H1 (cell line): ENCODE data around the gene ELAPOR2. TPM values are rescaled to one million over a fixed set of nuclear protein-coding genes. Genes with fewer than 3 reads are reported as not detected.

Experiments
- CTCF ChIA-PET: fragments of 300-600 bp; sonication (Branson Sonifier 250); formaldehyde crosslinking; loops from one replicate; lab custom pipeline; 2021; ENCODE audit not compliant: partially characterized antibody; lab: Charles Lee
- POLR2A ChIA-PET: fragments of 300-600 bp; sonication (Branson Sonifier 250); formaldehyde crosslinking; loops from one replicate; lab custom pipeline; 2021; ENCODE audit warnings: inconsistent platforms; ENCODE audit not compliant: partially characterized antibody; lab: Charles Lee
- DNase-seq, 2 experiments: peaks; one replicate each; pipeline versions ENCODE4 v3.0.0 to v3.0.0-alpha.2; 2010 to 2022; ENCODE audit warnings: low spot score in 2 of 2, low read depth in 1 of 2, mixed read lengths in 1 of 2
- FAIRE-seq: peaks from 2 replicates; lab custom pipeline; 2011; peaks lifted over from hg19 to GRCh38; lab: Jason Lieb, UNC
- H2AFZ ChIP-seq: 2 replicates; pipeline ENCODE4 v1.8.1; 2012; ENCODE audit warnings: low read length, inconsistent platforms
- H2AK5ac ChIP-seq: 2 replicates; pipeline ENCODE4 v1.6.1; 2013; ENCODE audit warnings: low read depth, low read length
- H2BK120ac ChIP-seq: replicated peaks from 2 replicates; pipeline ENCODE3; 2013; ENCODE audit warnings: low read depth, low read length, inconsistent platforms
- H2BK12ac ChIP-seq: 2 replicates; pipeline ENCODE4 v1.6.1; 2013; ENCODE audit warnings: low read depth, low read length
- H2BK15ac ChIP-seq: 2 replicates; pipeline ENCODE4 v1.6.1; 2013; ENCODE audit warnings: low read length
- H2BK20ac ChIP-seq: 2 replicates; pipeline ENCODE4 v1.6.1; 2013; ENCODE audit warnings: low read length
- H2BK5ac ChIP-seq: 2 replicates; pipeline ENCODE4 v1.6.1; 2013; ENCODE audit warnings: low read depth, low read length
- H3K14ac ChIP-seq: 2 replicates; pipeline ENCODE4 v1.6.1; 2013; ENCODE audit warnings: inconsistent platforms; ENCODE audit not compliant: insufficient read length
- H3K18ac ChIP-seq: 2 replicates; pipeline ENCODE4 v1.6.1; 2013; ENCODE audit warnings: low read length; ENCODE audit errors: extremely low read depth
- H3K23ac ChIP-seq: 2 replicates; pipeline ENCODE4 v1.6.1; 2013; ENCODE audit warnings: inconsistent platforms; ENCODE audit not compliant: insufficient read length
- H3K23me2 ChIP-seq: 2 replicates; pipeline ENCODE4 v1.6.1; 2013; ENCODE audit warnings: low read depth, low read length
- H3K27ac ChIP-seq: 2 replicates; pipeline ENCODE4 v1.6.1; 2011; ENCODE audit warnings: low read depth, low read length, inconsistent platforms
- H3K27me3 ChIP-seq, 4 experiments: replicated peaks in 1 of 4; 1 replicate in 1 of 4; 2 replicates in 3 of 4; pipeline versions ENCODE4 v1.6.1 to v1.8.1; 2011 to 2013; ENCODE audit warnings: low read length in 3 of 4, mild to moderate bottlenecking in 3 of 4, inconsistent platforms in 2 of 4, mixed read lengths in 2 of 4, moderate library complexity in 1 of 4; ENCODE audit not compliant: control insufficient read depth in 3 of 4, insufficient read depth in 3 of 4; ENCODE audit errors: extremely low read depth in 1 of 4
- H3K36me3 ChIP-seq, 4 experiments: 2 replicates each; pipeline versions ENCODE4 v1.6.1 to v1.8.1; 2011 to 2013; ENCODE audit warnings: mild to moderate bottlenecking in 4 of 4, low read length in 3 of 4, moderate library complexity in 2 of 4, control low read depth in 1 of 4, inconsistent platforms in 1 of 4; ENCODE audit not compliant: insufficient read depth in 4 of 4, control insufficient read depth in 2 of 4
- H3K4ac ChIP-seq: replicated peaks from 2 replicates; pipeline ENCODE3; 2013; ENCODE audit warnings: low read length, low read depth, mixed read lengths, inconsistent platforms; ENCODE audit not compliant: insufficient read length
- H3K4me1 ChIP-seq, 4 experiments: replicated peaks in 1 of 4; 1 replicate in 1 of 4; 2 replicates in 3 of 4; pipeline versions ENCODE4 v1.6.1 to v1.8.1; 2011 to 2013; ENCODE audit warnings: low read length in 3 of 4, inconsistent platforms in 2 of 4, mixed read lengths in 1 of 4; ENCODE audit not compliant: insufficient read depth in 4 of 4, control insufficient read depth in 3 of 4
- H3K4me2 ChIP-seq, 2 experiments: 2 replicates each; pipeline versions ENCODE4 v1.6.1 to v1.8.1; 2011 to 2013; ENCODE audit warnings: low read depth in 2 of 2, low read length in 2 of 2, control low read depth in 1 of 2, inconsistent platforms in 1 of 2, mild to moderate bottlenecking in 1 of 2; ENCODE audit not compliant: insufficient read depth in 1 of 2
- H3K4me3 ChIP-seq, 4 experiments: fragments of 200-600, 300-600 bp in 1 of 4; sonication (generic), shearing (Covaris generic), sonication (Bioruptor Twin) in 1 of 4; 2 replicates each; pipeline versions ENCODE4 v1.5.1 to v1.8.1; 2011 to 2016; ENCODE audit warnings: low read length in 4 of 4, low read depth in 3 of 4, control low read depth in 2 of 4, inconsistent platforms in 2 of 4, mild to moderate bottlenecking in 2 of 4, mixed read lengths in 1 of 4, moderate library complexity in 1 of 4; ENCODE audit not compliant: insufficient read depth in 2 of 4; ENCODE audit errors: extremely low read depth in 1 of 4
- H3K56ac ChIP-seq: replicated peaks from 2 replicates; pipeline ENCODE3; 2013; ENCODE audit warnings: low read depth, mild to moderate bottlenecking, mixed read lengths, low read length, inconsistent platforms; ENCODE audit not compliant: insufficient read length
- H3K79me1 ChIP-seq: 2 replicates; pipeline ENCODE4 v1.6.1; 2013; ENCODE audit warnings: low read depth, low read length, control low read depth
- H3K79me2 ChIP-seq, 2 experiments: 2 replicates each; pipeline versions ENCODE4 v1.6.1 to v1.8.1; 2012 to 2013; ENCODE audit warnings: low read length in 2 of 2, mild to moderate bottlenecking in 2 of 2, inconsistent platforms in 1 of 2; ENCODE audit not compliant: insufficient read depth in 2 of 2, control insufficient read depth in 1 of 2
- H3K9ac ChIP-seq, 4 experiments: replicated peaks in 1 of 4; 1 replicate in 1 of 4; 2 replicates in 3 of 4; pipeline versions ENCODE4 v1.6.1 to v1.8.1; 2011 to 2013; ENCODE audit warnings: low read depth in 3 of 4, low read length in 3 of 4, control low read depth in 2 of 4, mild to moderate bottlenecking in 2 of 4, moderate library complexity in 2 of 4, inconsistent platforms in 1 of 4; ENCODE audit errors: extremely low read depth in 1 of 4
- H3K9me3 ChIP-seq, 2 experiments: 2 replicates each; pipeline versions ENCODE4 v1.6.1 to v1.8.1; 2012 to 2013; ENCODE audit warnings: mild to moderate bottlenecking in 2 of 2, moderate library complexity in 2 of 2, control low read depth in 1 of 2, inconsistent platforms in 1 of 2, low read depth in 1 of 2, low read length in 1 of 2, mixed read lengths in 1 of 2; ENCODE audit not compliant: insufficient read depth in 2 of 2
- H4K20me1 ChIP-seq, 2 experiments: replicated peaks in 1 of 2; 2 replicates each; pipeline versions ENCODE3 to v1.8.1; 2011 to 2013; ENCODE audit warnings: inconsistent platforms in 2 of 2, low read length in 2 of 2, mild to moderate bottlenecking in 1 of 2; ENCODE audit not compliant: insufficient read depth in 2 of 2, control insufficient read depth in 1 of 2
- H4K5ac ChIP-seq: 2 replicates; pipeline ENCODE4 v1.6.1; 2013; ENCODE audit warnings: low read length, low read depth, mixed read lengths, inconsistent platforms; ENCODE audit not compliant: insufficient read length
- H4K8ac ChIP-seq: 2 replicates; pipeline ENCODE4 v1.8.0; 2013; ENCODE audit warnings: mild to moderate bottlenecking, moderate library complexity, low read length, inconsistent platforms; ENCODE audit not compliant: insufficient read depth; ENCODE audit errors: extremely low read depth
- H4K91ac ChIP-seq: replicated peaks from 2 replicates; pipeline ENCODE3; 2013; ENCODE audit warnings: low read length, mixed read lengths, inconsistent platforms; ENCODE audit not compliant: insufficient read length
- BACH1 ChIP-seq: IDR thresholded peaks from 2 replicates; pipeline ENCODE4 v1.6.1; 2012; ENCODE audit warnings: low read length, improper control_type of control experiment
- CBX8 ChIP-seq: fragments of 300-800, 300-1000 bp; sonication (generic); IDR thresholded peaks from 2 replicates; pipeline ENCODE4 v1.7.1; 2016; ENCODE audit warnings: low read depth, low read length, borderline replicate concordance
- EZH2 ChIP-seq: fragments of 200-600 bp; sonication (generic); IDR thresholded peaks from 2 replicates; pipeline ENCODE4 v1.7.1; 2012; ENCODE audit warnings: low read depth, mild to moderate bottlenecking, moderate library complexity, low read length, inconsistent platforms; ENCODE audit not compliant: severe bottlenecking
- HDAC2 ChIP-seq, 2 experiments: fragments of 300-600 bp in 1 of 2; sonication (generic) in 1 of 2; IDR thresholded peaks; 2 replicates each; pipeline ENCODE4 v1.6.1; 2011 to 2012; ENCODE audit warnings: low read depth in 2 of 2, low read length in 2 of 2, mild to moderate bottlenecking in 2 of 2, moderate library complexity in 2 of 2, borderline replicate concordance in 1 of 2, inconsistent platforms in 1 of 2
- SAP30 ChIP-seq: fragments of 300-600 bp; sonication (generic); IDR thresholded peaks from 2 replicates; pipeline ENCODE4 v1.7.1; 2012; ENCODE audit warnings: low read length, moderate library complexity, mild to moderate bottlenecking, inconsistent platforms; ENCODE audit not compliant: insufficient read depth, insufficient replicate concordance
- TBP ChIP-seq: IDR thresholded peaks from 2 replicates; pipeline ENCODE4 v1.6.1; 2011; ENCODE audit warnings: low read depth, low read length, improper control_type of control experiment
- TEAD4 ChIP-seq: IDR thresholded peaks from 2 replicates; pipeline ENCODE4 v1.6.1; 2012; ENCODE audit warnings: low read depth, low read length, inconsistent platforms, mixed read lengths
- WGBS, 2 experiments: shearing (Covaris generic) in 1 of 2; methylation state at CpG; one replicate each; pipeline versions ENCODE4 v1.1.6 to v1.1.7; 2013 to 2015; ENCODE audit warnings: low lambda C conversion rate in 2 of 2, mixed read lengths in 2 of 2, inconsistent platforms in 1 of 2, low coverage in 1 of 2, missing lambda C conversion rate in 1 of 2; ENCODE audit not compliant: insufficient replicate concordance in 2 of 2, insufficient coverage in 1 of 2, insufficient read length in 1 of 2; ENCODE audit errors: extremely low coverage in 1 of 2, missing lambda C conversion rate in 1 of 2; 5-methylcytosine and 5-hydroxymethylcytosine counted together
- polyA plus RNA-seq, 7 experiments: library from polyadenylated mRNA; depleted of rRNA in 3 of 7; stranded (reverse) in 5 of 7; unstranded in 2 of 7; fragments of >200 nt in 5 of 7; fragments of 200-250 nt in 2 of 7; gene quantifications; 1 replicate in 5 of 7; 2 replicates in 1 of 7; 4 replicates in 1 of 7; pipeline versions ENCODE4 v1.2.1 to v1.2.3, GENCODE V29; 2011 to 2013; ENCODE audit warnings: missing spikeins in 2 of 7, mixed read lengths in 2 of 7
- total RNA-seq: library from RNA; stranded (reverse); fragmentation: NEBNext Ultra II Directional; extraction: Animal tissue kit (Norgen Biotek cat#: 25700); gene quantifications from 2 replicates; pipeline ENCODE4 v1.2.1, GENCODE V29; 2021
- TF ChIP-seq, protein P1 (sequence below): IDR thresholded peaks from 2 replicates; pipeline ENCODE4 v1.6.1; 2011; ENCODE audit warnings: low read depth, mild to moderate bottlenecking, low read length; ENCODE audit not compliant: insufficient read depth
- TF ChIP-seq, protein P2 (sequence below): IDR thresholded peaks from 2 replicates; pipeline ENCODE4 v1.6.1; 2012; ENCODE audit warnings: inconsistent platforms
- TF ChIP-seq, protein P3 (sequence below), 3 experiments: IDR thresholded peaks; 1 replicate in 2 of 3; 2 replicates in 1 of 3; pipeline versions ENCODE4 v1.5.1 to v1.6.1; 2011; ENCODE audit warnings: low read length in 3 of 3, mild to moderate bottlenecking in 3 of 3, inconsistent platforms in 2 of 3, low read depth in 1 of 3, moderate library complexity in 1 of 3; ENCODE audit not compliant: insufficient read depth in 1 of 3; ENCODE audit errors: control extremely low read depth in 1 of 3

ELAPOR2 gene
- total and polyA plus RNA-seq, 2 of the 8 experiments (the other 6 are each of a cell fraction or from before 2014, with no cell fraction given) = 12.9 to 32.9 TPM

DNA sequence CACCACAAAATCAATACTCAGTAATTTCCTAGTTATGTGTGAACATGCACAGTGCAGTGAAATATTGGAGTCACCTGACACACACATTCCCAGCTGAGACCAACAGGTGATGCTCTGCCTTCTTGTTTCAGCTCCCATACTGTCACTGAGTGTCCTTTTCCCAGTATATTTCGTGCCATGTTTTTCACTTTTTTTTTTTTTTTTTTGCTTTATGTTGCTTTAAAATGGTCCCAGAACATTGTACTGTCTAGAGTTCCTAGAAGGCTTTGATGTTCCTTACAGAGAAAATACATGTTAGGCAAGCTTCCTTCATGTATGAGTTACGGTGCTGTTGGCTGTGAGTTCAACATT, 45.6 kb downstream of the ELAPOR2 start:
- no peak overlapping the region for H2AFZ ChIP-seq
- no peak overlapping the region for H3K23ac ChIP-seq
- no peak overlapping the region for H3K4ac ChIP-seq
- no peak overlapping the region for H2BK120ac ChIP-seq
- CTCF ChIA-PET = interaction anchor here (0.6 to 2.9 kb wide), 13 partner anchors 10 to 164 kb away, joined by 3 to 14 read pairs (median 4); partner anchors contain the start of gene ELAPOR2
- peaks cover 0 to 77% of the 10 kb centered on the region in 2 experiments; a peak in 2 of 4 replicates for H3K79me2 ChIP-seq
- WGBS, 2 experiments = 95% methylated on average over 2 of the region's 2 CpGs; no CpG with 5 or more reads in 1 of the 2 experiments
- no peak overlapping the region for H2BK20ac ChIP-seq
- H3K18ac ChIP-seq = no peak overlapping the region
- FAIRE-seq = no peak
- H4K20me1 ChIP-seq = peaks cover 3 to 5% of the 10 kb centered on the region in 2 experiments
- no peaks in the 10 kb centered on the region for H3K4me1 ChIP-seq
- no peak overlapping the region for H4K91ac ChIP-seq
- no peaks in the 10 kb centered on the region; the same call in 1 of the 2 replicates for H3K79me1 ChIP-seq
- no peaks in the 10 kb centered on the region for H3K9me3 ChIP-seq
- no peak overlapping the region for H3K4me2 ChIP-seq
- H4K8ac ChIP-seq = no peak overlapping the region
- no peak overlapping the region for H2AK5ac ChIP-seq
- H3K14ac ChIP-seq = no peak overlapping the region
- no peak overlapping the region for H3K9ac ChIP-seq
- DNase-seq = no peak
- H2BK15ac ChIP-seq = no peak overlapping the region
- H3K27me3 ChIP-seq = no peaks in the 10 kb centered on the region
- H2BK5ac ChIP-seq = no peak overlapping the region
- H3K27ac ChIP-seq = no peak overlapping the region
- no peaks in the 10 kb centered on the region for H3K23me2 ChIP-seq
- H4K5ac ChIP-seq = no peak overlapping the region
- no peaks in the 10 kb centered on the region for H3K36me3 ChIP-seq
- POLR2A ChIA-PET = interaction anchor here (1.1 kb wide), 1 partner anchor 10 kb away, joined by 3 read pairs; no protein-coding TSS in a partner anchor
- no peak overlapping the region for H3K56ac ChIP-seq
- H3K4me3 ChIP-seq = no peak overlapping the region
- no peak overlapping the region for H2BK12ac ChIP-seq
- TF ChIP-seq BACH1 (no peak), CBX8 (no peak), HDAC2 (IDR thresholded peaks at IDR 0.05; ENCODE audit: borderline replicate concordance in 1 of 2, low read depth in 2 of 2, low read length in 2 of 2) (no peak), EZH2 (no peak), TEAD4 (no peak), SAP30 (no peak), TBP (no peak)
- TF ChIP-seq, protein P1, sequence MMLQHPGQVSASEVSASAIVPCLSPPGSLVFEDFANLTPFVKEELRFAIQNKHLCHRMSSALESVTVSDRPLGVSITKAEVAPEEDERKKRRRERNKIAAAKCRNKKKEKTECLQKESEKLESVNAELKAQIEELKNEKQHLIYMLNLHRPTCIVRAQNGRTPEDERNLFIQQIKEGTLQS = no peak
- TF ChIP-seq, protein P2, sequence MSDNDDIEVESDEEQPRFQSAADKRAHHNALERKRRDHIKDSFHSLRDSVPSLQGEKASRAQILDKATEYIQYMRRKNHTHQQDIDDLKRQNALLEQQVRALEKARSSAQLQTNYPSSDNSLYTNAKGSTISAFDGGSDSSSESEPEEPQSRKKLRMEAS = no peak
- TF ChIP-seq, protein P3, sequence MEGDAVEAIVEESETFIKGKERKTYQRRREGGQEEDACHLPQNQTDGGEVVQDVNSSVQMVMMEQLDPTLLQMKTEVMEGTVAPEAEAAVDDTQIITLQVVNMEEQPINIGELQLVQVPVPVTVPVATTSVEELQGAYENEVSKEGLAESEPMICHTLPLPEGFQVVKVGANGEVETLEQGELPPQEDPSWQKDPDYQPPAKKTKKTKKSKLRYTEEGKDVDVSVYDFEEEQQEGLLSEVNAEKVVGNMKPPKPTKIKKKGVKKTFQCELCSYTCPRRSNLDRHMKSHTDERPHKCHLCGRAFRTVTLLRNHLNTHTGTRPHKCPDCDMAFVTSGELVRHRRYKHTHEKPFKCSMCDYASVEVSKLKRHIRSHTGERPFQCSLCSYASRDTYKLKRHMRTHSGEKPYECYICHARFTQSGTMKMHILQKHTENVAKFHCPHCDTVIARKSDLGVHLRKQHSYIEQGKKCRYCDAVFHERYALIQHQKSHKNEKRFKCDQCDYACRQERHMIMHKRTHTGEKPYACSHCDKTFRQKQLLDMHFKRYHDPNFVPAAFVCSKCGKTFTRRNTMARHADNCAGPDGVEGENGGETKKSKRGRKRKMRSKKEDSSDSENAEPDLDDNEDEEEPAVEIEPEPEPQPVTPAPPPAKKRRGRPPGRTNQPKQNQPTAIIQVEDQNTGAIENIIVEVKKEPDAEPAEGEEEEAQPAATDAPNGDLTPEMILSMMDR (IDR thresholded peaks at IDR 0.05; ENCODE audit: control extremely low read depth in 1 of 3, insufficient read depth in 1 of 3, low read depth in 1 of 3, low read length in 3 of 3) = peak in 1 of 3 experiments; percentile 27; a peak in 1 of 4 replicates
